ENCODE results near the gene KLRC4.

GRCh38 chr12:10457760-10458159 lies 48.2 kb upstream of the KLRC4 start:
- TF ChIP-seq, protein P1, sequence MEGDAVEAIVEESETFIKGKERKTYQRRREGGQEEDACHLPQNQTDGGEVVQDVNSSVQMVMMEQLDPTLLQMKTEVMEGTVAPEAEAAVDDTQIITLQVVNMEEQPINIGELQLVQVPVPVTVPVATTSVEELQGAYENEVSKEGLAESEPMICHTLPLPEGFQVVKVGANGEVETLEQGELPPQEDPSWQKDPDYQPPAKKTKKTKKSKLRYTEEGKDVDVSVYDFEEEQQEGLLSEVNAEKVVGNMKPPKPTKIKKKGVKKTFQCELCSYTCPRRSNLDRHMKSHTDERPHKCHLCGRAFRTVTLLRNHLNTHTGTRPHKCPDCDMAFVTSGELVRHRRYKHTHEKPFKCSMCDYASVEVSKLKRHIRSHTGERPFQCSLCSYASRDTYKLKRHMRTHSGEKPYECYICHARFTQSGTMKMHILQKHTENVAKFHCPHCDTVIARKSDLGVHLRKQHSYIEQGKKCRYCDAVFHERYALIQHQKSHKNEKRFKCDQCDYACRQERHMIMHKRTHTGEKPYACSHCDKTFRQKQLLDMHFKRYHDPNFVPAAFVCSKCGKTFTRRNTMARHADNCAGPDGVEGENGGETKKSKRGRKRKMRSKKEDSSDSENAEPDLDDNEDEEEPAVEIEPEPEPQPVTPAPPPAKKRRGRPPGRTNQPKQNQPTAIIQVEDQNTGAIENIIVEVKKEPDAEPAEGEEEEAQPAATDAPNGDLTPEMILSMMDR (IDR thresholded peaks at IDR 0.05; ENCODE audit: low read length): no peak
- no peak for TF ChIP-seq EZH2 (IDR thresholded peaks at IDR 0.05; ENCODE audit: borderline replicate concordance, low read length)

Measured in OCI-LY1 (cell line).